OCI-LY7 (cell line): Measurements from ENCODE around the gene CPLX3. TPM values are rescaled to one million over a fixed set of nuclear protein-coding genes. Genes with fewer than 3 reads are reported as not detected.

Experiments
- BruUV-seq: library from RNA; stranded (reverse); fragments of 400-500 nt; replicated peaks from 2 replicates; lab custom pipeline; 2021; lab: Mats Ljungman, UMichigan
- CTCF ChIA-PET: fragments of 300-600 bp; sonication (Branson Sonifier 250); formaldehyde crosslinking; loops from one replicate; lab custom pipeline; 2022; ENCODE audit warnings: antibody characterized with exemption; ENCODE audit not compliant: unreplicated experiment; lab: Charles Lee
- POLR2A ChIA-PET: fragments of 300-600 bp; sonication (Branson Sonifier 250); formaldehyde crosslinking; loops from one replicate; lab custom pipeline; 2022; ENCODE audit warnings: antibody characterized with exemption; lab: Charles Lee
- DNase-seq: peaks from one replicate; pipeline ENCODE4 v3.0.0-alpha.2; 2015; ENCODE audit warnings: low spot score
- H2AFZ ChIP-seq: fragments of 200-600 bp; sonication (generic), shearing (Covaris generic); 2 replicates; pipeline ENCODE4 v1.6.1; 2014; ENCODE audit warnings: mild to moderate bottlenecking, antibody characterized with exemption, low read length, moderate library complexity
- H3K27ac ChIP-seq: fragments of 200-600 bp; sonication (generic); 2 replicates; pipeline ENCODE4 v1.5.1; 2014; ENCODE audit warnings: mixed run types, low read depth, mild to moderate bottlenecking, moderate library complexity, low read length, inconsistent platforms; ENCODE audit not compliant: poor library complexity, severe bottlenecking
- H3K36me3 ChIP-seq: fragments of 200-600 bp; sonication (generic); 2 replicates; pipeline ENCODE4 v1.6.1; 2014; ENCODE audit warnings: mild to moderate bottlenecking, antibody characterized with exemption, low read length, moderate library complexity, mixed read lengths; ENCODE audit not compliant: insufficient read depth
- H3K4me1 ChIP-seq: fragments of 200-600 bp; sonication (generic); 2 replicates; pipeline ENCODE4 v1.5.1; 2014; ENCODE audit warnings: mild to moderate bottlenecking, low read length; ENCODE audit not compliant: insufficient read depth, poor library complexity, severe bottlenecking
- H3K4me2 ChIP-seq: fragments of 200-600 bp; sonication (generic); 2 replicates; pipeline ENCODE4 v1.6.1; 2014; ENCODE audit warnings: mild to moderate bottlenecking, low read length
- H3K4me3 ChIP-seq: fragments of 200-600 bp; sonication (generic); 2 replicates; pipeline ENCODE4 v1.5.1; 2014; ENCODE audit warnings: mild to moderate bottlenecking, low read depth, low read length; ENCODE audit not compliant: poor library complexity, severe bottlenecking
- H3K79me2 ChIP-seq: fragments of 200-600 bp; sonication (generic); 2 replicates; pipeline ENCODE4 v1.6.1; 2016; ENCODE audit warnings: low read depth, mild to moderate bottlenecking, low read length, moderate library complexity, mixed read lengths; ENCODE audit not compliant: insufficient read depth
- H3K9me2 ChIP-seq: fragments of 200-600 bp; sonication (generic); 2 replicates; pipeline ENCODE4 v1.6.1; 2016; ENCODE audit warnings: mild to moderate bottlenecking, low read length, mixed read lengths; ENCODE audit not compliant: insufficient read depth
- H3K9me3 ChIP-seq: fragments of 200-600 bp; sonication (generic); 2 replicates; pipeline ENCODE4 v1.6.1; 2014; ENCODE audit warnings: mild to moderate bottlenecking, mixed run types, low read length, mixed read lengths
- H4K20me1 ChIP-seq: fragments of 200-600 bp; sonication (generic); 2 replicates; pipeline ENCODE4 v1.6.1; 2014; ENCODE audit warnings: mild to moderate bottlenecking, antibody characterized with exemption, low read length, moderate library complexity, mixed read lengths; ENCODE audit not compliant: insufficient read depth
- EZH2phosphoT487 ChIP-seq: fragments of 200-600 bp; sonication (generic); IDR thresholded peaks from 2 replicates; pipeline ENCODE4 v1.6.1; 2018; ENCODE audit warnings: low read depth, borderline replicate concordance, mild to moderate bottlenecking, mixed run types, antibody characterized with exemption, low read length, moderate library complexity, mixed read lengths
- intact Hi-C: fragments of 100-400 bp; cut with micrococcal nuclease; formaldehyde crosslinking; loops from one replicate; pipeline ENCODE4 v1.10.0; 2022; ENCODE audit not compliant: unreplicated experiment
- total RNA-seq, 2 experiments: library from RNA; depleted of rRNA in 1 of 2; stranded (reverse); fragments of >200 nt in 1 of 2; shearing (Covaris generic) in 1 of 2; gene quantifications; 2 replicates each; pipeline ENCODE4 v1.2.3, GENCODE V29; 2014 to 2022
- TF ChIP-seq, protein P1 (sequence below): fragments of 200-600 bp; sonication (generic); conservative IDR thresholded peaks from 2 replicates; pipeline ENCODE4 v1.5.1; 2014; ENCODE audit warnings: mild to moderate bottlenecking, antibody characterized with exemption, low read length, moderate library complexity, mixed read lengths

Gene CPLX3
- total RNA-seq, 2 experiments from 2014 or later, result 0.35 to 1.5 TPM

GRCh38 chr15:74791667-74792066 lies 34.8 kb upstream of the CPLX3 start:
- Histone ChIP-seq H3K79me2 (peaks cover 92% of the 10 kb centered on the region), H3K4me1 (peaks cover 97% of the 10 kb centered on the region), H3K36me3 (peaks cover 84% of the 10 kb centered on the region), H3K27ac (peak overlapping the region; percentile 99), H3K9me3 (no peaks in the 10 kb centered on the region), H3K4me2 (peak overlapping the region; percentile 92), H4K20me1 (peaks cover 34% of the 10 kb centered on the region; the same call in 1 of the 2 replicates), H3K4me3 (peak overlapping the region; percentile 97), H2AFZ (no peak overlapping the region), H3K9me2 (no peaks in the 10 kb centered on the region)
- TF ChIP-seq, protein P1, sequence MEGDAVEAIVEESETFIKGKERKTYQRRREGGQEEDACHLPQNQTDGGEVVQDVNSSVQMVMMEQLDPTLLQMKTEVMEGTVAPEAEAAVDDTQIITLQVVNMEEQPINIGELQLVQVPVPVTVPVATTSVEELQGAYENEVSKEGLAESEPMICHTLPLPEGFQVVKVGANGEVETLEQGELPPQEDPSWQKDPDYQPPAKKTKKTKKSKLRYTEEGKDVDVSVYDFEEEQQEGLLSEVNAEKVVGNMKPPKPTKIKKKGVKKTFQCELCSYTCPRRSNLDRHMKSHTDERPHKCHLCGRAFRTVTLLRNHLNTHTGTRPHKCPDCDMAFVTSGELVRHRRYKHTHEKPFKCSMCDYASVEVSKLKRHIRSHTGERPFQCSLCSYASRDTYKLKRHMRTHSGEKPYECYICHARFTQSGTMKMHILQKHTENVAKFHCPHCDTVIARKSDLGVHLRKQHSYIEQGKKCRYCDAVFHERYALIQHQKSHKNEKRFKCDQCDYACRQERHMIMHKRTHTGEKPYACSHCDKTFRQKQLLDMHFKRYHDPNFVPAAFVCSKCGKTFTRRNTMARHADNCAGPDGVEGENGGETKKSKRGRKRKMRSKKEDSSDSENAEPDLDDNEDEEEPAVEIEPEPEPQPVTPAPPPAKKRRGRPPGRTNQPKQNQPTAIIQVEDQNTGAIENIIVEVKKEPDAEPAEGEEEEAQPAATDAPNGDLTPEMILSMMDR, result no peak
- TF ChIP-seq EZH2phosphoT487, result no peak
- ChIA-PET CTCF (interaction anchor here (3.1 to 3.5 kb wide), 3 partner anchors 12 to 20 kb away, joined by 13 to 17 read pairs (median 14); no protein-coding TSS in a partner anchor), POLR2A (interaction anchor here (3.2 to 11.8 kb wide), 2 partner anchors 8 to 15 kb away, joined by 22 to 221 read pairs; partner anchors contain the start of gene CSK)
- no TSS peak for BruUV-seq
- intact Hi-C loops, result no loop called here
- no peak for DNase-seq

GRCh38 chr15:74792227-74793016 lies 34.0 kb upstream of the CPLX3 start:
- peak overlapping the region; percentile 99 for H3K27ac ChIP-seq
- peak overlapping the region; percentile 92 for H3K4me2 ChIP-seq
- no peak overlapping the region for H2AFZ ChIP-seq
- H3K9me2 ChIP-seq, result no peaks in the 10 kb centered on the region
- TF ChIP-seq, protein P1, result no peak
- TF ChIP-seq EZH2phosphoT487, result no peak
- no peaks in the 10 kb centered on the region for H3K9me3 ChIP-seq
- H3K36me3 ChIP-seq, result peaks cover 85% of the 10 kb centered on the region
- peaks cover 97% of the 10 kb centered on the region for H3K4me1 ChIP-seq
- ChIA-PET CTCF (interaction anchor here (0.6 to 3.5 kb wide), 8 partner anchors 8 to 161 kb away, joined by 3 to 17 read pairs (median 11); no protein-coding TSS in a partner anchor), POLR2A (interaction anchor here (1.2 to 11.8 kb wide), 3 partner anchors 9 to 166 kb away, joined by 3 to 221 read pairs (median 22); partner anchors contain the start of gene CSK)
- no TSS peak for BruUV-seq
- DNase-seq, result no peak
- intact Hi-C loops, result loop anchor here (1.0 kb wide), 1 partner anchor 21 kb away; no protein-coding TSS in a partner anchor
- peaks cover 37% of the 10 kb centered on the region; the same call in 1 of the 2 replicates for H4K20me1 ChIP-seq
- peaks cover 94% of the 10 kb centered on the region for H3K79me2 ChIP-seq
- peak overlapping the region; percentile 97 for H3K4me3 ChIP-seq
